Panc1 (cell line): ENCODE data around the gene FCHSD2. TPM values are rescaled to one million over a fixed set of nuclear protein-coding genes. Genes with fewer than 3 reads are reported as not detected.

Experiments used
- ATAC-seq: fragments of 200-7000 bp; cut with Tn5 transposase; 2 replicates; pipeline ENCODE4 v1.9.1; 2020; ENCODE audit warnings: mild to moderate bottlenecking, moderate library complexity
- BruUV-seq: library from RNA; stranded (reverse); fragments of 400-500 nt; replicated peaks from 2 replicates; lab custom pipeline; 2021; lab: Mats Ljungman, UMichigan
- CTCF ChIA-PET: fragments of 300-600 bp; sonication (Branson Sonifier 250); formaldehyde crosslinking; loops from one replicate; lab custom pipeline; 2022; ENCODE audit warnings: antibody characterized with exemption; lab: Charles Lee
- POLR2A ChIA-PET: fragments of 300-600 bp; sonication (Branson Sonifier 250); formaldehyde crosslinking; loops from one replicate; lab custom pipeline; 2022; ENCODE audit warnings: antibody characterized with exemption; lab: Charles Lee
- DNase-seq: peaks from one replicate; pipeline ENCODE4 v3.0.0-alpha.2; 2010; ENCODE audit warnings: low read depth, low spot score
- H3K27ac ChIP-seq: 2 replicates; pipeline ENCODE4 v1.5.1; 2011; ENCODE audit warnings: mild to moderate bottlenecking, low read length, inconsistent platforms
- H3K27me3 ChIP-seq: fragments of 200-500 bp; sonication (Bioruptor generic); 2 replicates; pipeline ENCODE4 v1.6.0; 2014; ENCODE audit warnings: low read length, inconsistent platforms; ENCODE audit not compliant: control insufficient read depth, insufficient read depth
- H3K36me3 ChIP-seq: fragments of 200-500 bp; sonication (Bioruptor generic); 2 replicates; pipeline ENCODE4 v1.5.1; 2014; ENCODE audit warnings: inconsistent platforms, mild to moderate bottlenecking, low read length, moderate library complexity; ENCODE audit not compliant: control insufficient read depth, insufficient read depth
- H3K4me1 ChIP-seq: 2 replicates; pipeline ENCODE4 v1.5.1; 2011; ENCODE audit warnings: inconsistent platforms, mild to moderate bottlenecking, low read length, moderate library complexity; ENCODE audit not compliant: control insufficient read depth, insufficient read depth
- H3K4me3 ChIP-seq, 2 experiments: 2 replicates each; pipeline ENCODE4 v1.5.1; 2011 to 2012; ENCODE audit warnings: low read depth in 2 of 2, low read length in 2 of 2, mild to moderate bottlenecking in 2 of 2, inconsistent platforms in 1 of 2, moderate library complexity in 1 of 2
- H3K9me3 ChIP-seq: fragments of 200-500 bp; sonication (Bioruptor generic); 2 replicates; pipeline ENCODE4 v1.5.1; 2014; ENCODE audit warnings: low read depth, mild to moderate bottlenecking, inconsistent platforms, low read length, moderate library complexity; ENCODE audit not compliant: control insufficient read depth, insufficient read depth
- CTCF ChIP-seq: fragments of 450-650 bp; IDR thresholded peaks from 2 replicates; pipeline ENCODE4 v1.5.1; 2017; ENCODE audit warnings: mild to moderate bottlenecking
- POLR2AphosphoS5 ChIP-seq: IDR thresholded peaks from 2 replicates; pipeline ENCODE4 v1.6.1; 2012; ENCODE audit warnings: mild to moderate bottlenecking, low read depth, low read length, moderate library complexity
- REST ChIP-seq, 2 experiments: IDR thresholded peaks; 2 replicates each; pipeline ENCODE4 v1.6.1; 2011 to 2012; ENCODE audit warnings: low read depth in 2 of 2, control low read depth in 1 of 2, low read length in 1 of 2, mild to moderate bottlenecking in 1 of 2, moderate library complexity in 1 of 2; ENCODE audit not compliant: insufficient read depth in 1 of 2
- SIN3A ChIP-seq: IDR thresholded peaks from 2 replicates; pipeline ENCODE4 v1.6.1; 2012; ENCODE audit warnings: low read depth, mild to moderate bottlenecking, low read length, moderate library complexity, borderline replicate concordance; ENCODE audit not compliant: insufficient read depth
- TCF7L2 ChIP-seq: IDR thresholded peaks from 2 replicates; pipeline ENCODE4 v1.6.1; 2011; ENCODE audit warnings: mild to moderate bottlenecking, low read depth, low read length, inconsistent platforms
- in situ Hi-C: cut with HindIII; loops from 2 replicates; pipeline ENCODE4 v1.10.0; 2016; ENCODE audit warnings: low sequenced_read_pairs, low pct_unique_long_range_greater_than_20kb
- intact Hi-C: fragments of 100-400 bp; cut with micrococcal nuclease; formaldehyde crosslinking; loops from one replicate; pipeline ENCODE4 v1.10.0; 2022; ENCODE audit not compliant: unreplicated experiment
- total RNA-seq: library from RNA; stranded (reverse); gene quantifications from one replicate; pipeline ENCODE4 v1.2.1, GENCODE V29; 2021; ENCODE audit not compliant: unreplicated experiment

FCHSD2 gene
- total RNA-seq, 1 experiment from 2014 or later: 31.8 TPM

- TF ChIP-seq SIN3A (no peak), CTCF (no peak), REST (IDR thresholded peaks at IDR 0.05; ENCODE audit: insufficient read depth in 1 of 2, low read depth in 2 of 2, low read length in 1 of 2) (no peak)
- ChIA-PET CTCF (interaction anchor here (0.7 kb wide), 1 partner anchor 382 kb away, joined by 4 read pairs; no protein-coding TSS in a partner anchor), POLR2A (no interaction called here)
- ATAC-seq (no peak), DNase-seq (no peak)
- no peak overlapping the region for H3K4me3 ChIP-seq
- BruUV-seq: no TSS peak
- H3K36me3 ChIP-seq: no peaks in the 10 kb centered on the region
- H3K4me1 ChIP-seq: no peaks in the 10 kb centered on the region
- no peaks in the 10 kb centered on the region for H3K9me3 ChIP-seq
- H3K27ac ChIP-seq: no peak overlapping the region
- intact Hi-C loops: no loop called here
- in situ Hi-C loops: no loop called here
- H3K27me3 ChIP-seq: no peaks in the 10 kb centered on the region
These were observed 303.3 kb downstream of the FCHSD2 start for GRCh38 chr11:72838691-72839305.

- ATAC-seq (no peak), DNase-seq (no peak)
- no peaks in the 10 kb centered on the region for H3K27me3 ChIP-seq
- TF ChIP-seq TCF7L2 (no peak), SIN3A (no peak), POLR2AphosphoS5 (no peak), REST (IDR thresholded peaks at IDR 0.05; ENCODE audit: insufficient read depth in 1 of 2, low read depth in 2 of 2, low read length in 1 of 2) (no peak), CTCF (no peak)
- 0 out of 2 replicates have a peak, but pooled peaks cover 4% of the 10 kb centered on the region for H3K4me1 ChIP-seq
- no peak overlapping the region for H3K27ac ChIP-seq
- no peak overlapping the region for H3K4me3 ChIP-seq
- no peaks in the 10 kb centered on the region for H3K36me3 ChIP-seq
- in situ Hi-C loops: no loop called here
- intact Hi-C loops: no loop called here
- ChIA-PET POLR2A (no interaction called here), CTCF (interaction anchor here (0.7 kb wide), 1 partner anchor 327 kb away, joined by 6 read pairs; no protein-coding TSS in a partner anchor)
- no TSS peak for BruUV-seq
- H3K9me3 ChIP-seq: no peaks in the 10 kb centered on the region
These were observed 306.0 kb downstream of the FCHSD2 start for GRCh38 chr11:72836111-72836510.
